SK-N-SH treated with all-trans-retinoic acid at 6 μM for 48 hours (cell line): ENCODE results near the gene MT1X.

ENCODE experiments used
- ATAC-seq: fragments of 200-7000 bp; cut with Tn5 transposase; 3 replicates; pipeline ENCODE4 v1.9.1; 2020; ENCODE audit warnings: mild to moderate bottlenecking, moderate library complexity
- BACH2 ChIP-seq: fragments of 250-450 bp; sonication (Bioruptor Pico); IDR thresholded peaks from 2 replicates; pipeline ENCODE4 v1.9.0; 2021; ENCODE audit warnings: mild to moderate bottlenecking, borderline replicate concordance
- CREB5 ChIP-seq: fragments of 250-450 bp; sonication (Bioruptor Pico); IDR thresholded peaks from 2 replicates; pipeline ENCODE4 v1.5.1; 2020; ENCODE audit warnings: low read depth, mild to moderate bottlenecking, moderate library complexity
- CSDC2 ChIP-seq: fragments of 250-450 bp; sonication (Bioruptor Pico); IDR thresholded peaks from 2 replicates; pipeline ENCODE4 v1.5.0; 2020; ENCODE audit warnings: mild to moderate bottlenecking, moderate library complexity
- CSRNP3 ChIP-seq: fragments of 250-450 bp; sonication (Bioruptor Pico); IDR thresholded peaks from 2 replicates; pipeline ENCODE4 v1.5.1; 2021; ENCODE audit warnings: mild to moderate bottlenecking, moderate library complexity
- ISL1 ChIP-seq: fragments of 250-450 bp; sonication (Bioruptor Pico); IDR thresholded peaks from 2 replicates; pipeline ENCODE4 v2.1.2; 2022; ENCODE audit warnings: mild to moderate bottlenecking, moderate library complexity
- OSR1 ChIP-seq: fragments of 250-450 bp; sonication (Bioruptor Pico); IDR thresholded peaks from 2 replicates; pipeline ENCODE4 v1.8.0; 2022; ENCODE audit warnings: moderate library complexity, mild to moderate bottlenecking, inconsistent platforms
- PATZ1 ChIP-seq: fragments of 250-450 bp; sonication (Bioruptor Pico); IDR thresholded peaks from 2 replicates; pipeline ENCODE4 v1.8.0; 2020; ENCODE audit warnings: mild to moderate bottlenecking, moderate library complexity, borderline replicate concordance
- POU6F1 ChIP-seq: fragments of 250-450 bp; sonication (Bioruptor Pico); IDR thresholded peaks from 2 replicates; pipeline ENCODE4 v1.8.0; 2021; ENCODE audit warnings: low read depth, mild to moderate bottlenecking, moderate library complexity, borderline replicate concordance
- PPARA ChIP-seq: fragments of 250-450 bp; sonication (Bioruptor Pico); IDR thresholded peaks from 2 replicates; pipeline ENCODE4 v1.5.0; 2020; ENCODE audit warnings: mild to moderate bottlenecking, borderline replicate concordance
- RARB ChIP-seq: fragments of 250-450 bp; sonication (Bioruptor Pico); IDR thresholded peaks from 2 replicates; pipeline ENCODE4 v1.8.0; 2021; ENCODE audit warnings: mild to moderate bottlenecking, moderate library complexity
- SNAI2 ChIP-seq: fragments of 250-450 bp; sonication (Bioruptor Pico); IDR thresholded peaks from 2 replicates; pipeline ENCODE4 v1.5.0; 2020; ENCODE audit warnings: mild to moderate bottlenecking, moderate library complexity
- TOX ChIP-seq: fragments of 250-450 bp; sonication (Bioruptor Pico); IDR thresholded peaks from 2 replicates; pipeline ENCODE4 v1.8.0; 2021; ENCODE audit warnings: mild to moderate bottlenecking, moderate library complexity, borderline replicate concordance
- TSHZ2 ChIP-seq: fragments of 250-450 bp; sonication (Bioruptor Pico); IDR thresholded peaks from 2 replicates; pipeline ENCODE4 v1.5.0; 2020; ENCODE audit warnings: mild to moderate bottlenecking, moderate library complexity
- ZC3H10 ChIP-seq: fragments of 250-450 bp; sonication (Bioruptor Pico); IDR thresholded peaks from 2 replicates; pipeline ENCODE4 v1.5.1; 2021; ENCODE audit warnings: mild to moderate bottlenecking, moderate library complexity
- ZFP3 ChIP-seq: fragments of 250-450 bp; sonication (Bioruptor Pico); IDR thresholded peaks from 2 replicates; pipeline ENCODE4 v1.5.0; 2020; ENCODE audit warnings: mild to moderate bottlenecking, moderate library complexity
- ZFP30 ChIP-seq: fragments of 450-650 bp; formaldehyde crosslinking; IDR thresholded peaks from 2 replicates; pipeline ENCODE4 v1.5.0; 2022; ENCODE audit warnings: mild to moderate bottlenecking, moderate library complexity
- ZNF565 ChIP-seq: fragments of 450-650 bp; formaldehyde crosslinking; conservative IDR thresholded peaks from 2 replicates; pipeline ENCODE4 v1.5.0; 2020; ENCODE audit warnings: low read depth, mild to moderate bottlenecking, moderate library complexity
- ZNF70 ChIP-seq: fragments of 450-650 bp; formaldehyde crosslinking; IDR thresholded peaks from 2 replicates; pipeline ENCODE4 v1.5.0; 2020; ENCODE audit warnings: mild to moderate bottlenecking, moderate library complexity
- ZNF8 ChIP-seq: fragments of 450-650 bp; formaldehyde crosslinking; IDR thresholded peaks from 2 replicates; pipeline ENCODE4 v1.5.0; 2020; ENCODE audit warnings: mild to moderate bottlenecking, moderate library complexity

MT1X gene

GRCh38 chr16:56724191-56724590 is 41.9 kb downstream of the MT1X start:
- TF ChIP-seq ZC3H10 (no peak), SNAI2 (CRISPR knock-in tag) (no peak), CSDC2 (no peak), RARB (CRISPR knock-in tag) (no peak), POU6F1 (CRISPR knock-in tag) (no peak), CREB5 (CRISPR knock-in tag) (no peak), ZNF70 (CRISPR knock-in tag) (no peak), PPARA (CRISPR knock-in tag) (no peak), ZNF565 (CRISPR knock-in tag) (no peak), OSR1 (CRISPR knock-in tag) (no peak), TOX (no peak), BACH2 (CRISPR knock-in tag) (no peak)
- ATAC-seq: no peak

GRCh38 chr16:56726283-56726682 is 44.0 kb downstream of the MT1X start:
- no peak for ATAC-seq
- TF ChIP-seq ZNF8 (CRISPR knock-in tag) (no peak), ISL1 (CRISPR knock-in tag) (no peak), PATZ1 (CRISPR knock-in tag) (no peak), CREB5 (CRISPR knock-in tag) (no peak), CSRNP3 (CRISPR knock-in tag) (no peak), RARB (CRISPR knock-in tag) (no peak), OSR1 (CRISPR knock-in tag) (no peak), ZFP30 (CRISPR knock-in tag) (no peak), ZC3H10 (no peak), ZFP3 (CRISPR knock-in tag) (no peak), POU6F1 (CRISPR knock-in tag) (no peak), TSHZ2 (CRISPR knock-in tag) (no peak)
